ENCODE results near the gene KDM4C. TPM values are rescaled to one million over a fixed set of nuclear protein-coding genes. Genes with fewer than 3 reads are reported as not detected.

KDM4C gene
- total and polyA plus RNA-seq, 2 donors (not counting 1 experiment from before 2014, with no cell fraction given), result 13.0 to 39.0 TPM

GRCh38 chr9:6960777-6961176 is 203.0 kb downstream of the KDM4C start:
- TF ChIP-seq EZH2 (IDR thresholded peaks at IDR 0.05; ENCODE audit: low read length, missing control alignments) (no peak), CTCF (conservative IDR thresholded peaks at IDR 0.05 in 1 of 2, IDR thresholded peaks at IDR 0.05 in 1 of 2; ENCODE audit: low read depth in 1 of 2, low read length in 2 of 2) (no peak)
- Histone ChIP-seq H3K9me3 (ENCODE audit: control insufficient read depth, insufficient read depth, low read depth, low read length) (no peaks in the 10 kb centered on the region), H3K9ac (ENCODE audit: insufficient read depth, low read length) (no peak overlapping the region), H3K27ac (ENCODE audit: insufficient read depth, low read length) (no peak overlapping the region), H4K20me1 (ENCODE audit: control insufficient read depth, extremely low read depth, insufficient read depth, low read length) (no peaks in the 10 kb centered on the region), H3K4me1 (ENCODE audit: control insufficient read depth, extremely low read depth, insufficient read depth, low read length) (peaks cover 1% of the 10 kb centered on the region), H2AFZ (ENCODE audit: low read length) (no peak overlapping the region), H3K4me2 (ENCODE audit: extremely low read depth, insufficient read depth, low read length) (no peak overlapping the region), H3K27me3 (ENCODE audit: control insufficient read depth, insufficient read depth, low read length) (no peaks in the 10 kb centered on the region), H3K4me3 (replicated peaks in 1 of 4; ENCODE audit: control extremely low read depth in 1 of 4, insufficient read depth in 1 of 4, low read depth in 3 of 4, low read length in 4 of 4) (no peak overlapping the region), H3K36me3 (ENCODE audit: control insufficient read depth, insufficient read depth, low read length) (no peaks in the 10 kb centered on the region), H3K79me2 (ENCODE audit: control insufficient read depth, insufficient read depth, low read length) (no peaks in the 10 kb centered on the region)
- no peak for DNase-seq (ENCODE audit: low read depth in 2 of 2)

GRCh38 chr9:6961845-6962522 is 204.2 kb downstream of the KDM4C start:
- TF ChIP-seq EZH2 (IDR thresholded peaks at IDR 0.05; ENCODE audit: low read length, missing control alignments) (no peak), CTCF (conservative IDR thresholded peaks at IDR 0.05 in 1 of 2, IDR thresholded peaks at IDR 0.05 in 1 of 2; ENCODE audit: low read depth in 1 of 2, low read length in 2 of 2) (no peak)
- H3K4me1 ChIP-seq (ENCODE audit: control insufficient read depth, extremely low read depth, insufficient read depth, low read length), result no peaks in the 10 kb centered on the region
- no peaks in the 10 kb centered on the region for H3K27me3 ChIP-seq (ENCODE audit: control insufficient read depth, insufficient read depth, low read length)
- no peak for DNase-seq (ENCODE audit: low read depth in 2 of 2)
- no peaks in the 10 kb centered on the region for H3K79me2 ChIP-seq (ENCODE audit: control insufficient read depth, insufficient read depth, low read length)
- no peaks in the 10 kb centered on the region for H3K36me3 ChIP-seq (ENCODE audit: control insufficient read depth, insufficient read depth, low read length)
- H3K27ac ChIP-seq (ENCODE audit: insufficient read depth, low read length), result no peak overlapping the region
- no peaks in the 10 kb centered on the region for H3K9me3 ChIP-seq (ENCODE audit: control insufficient read depth, insufficient read depth, low read depth, low read length)
- no peak overlapping the region for H3K4me2 ChIP-seq (ENCODE audit: extremely low read depth, insufficient read depth, low read length)
- no peak overlapping the region for H3K9ac ChIP-seq (ENCODE audit: insufficient read depth, low read length)
- H3K4me3 ChIP-seq (replicated peaks in 1 of 4; ENCODE audit: control extremely low read depth in 1 of 4, insufficient read depth in 1 of 4, low read depth in 3 of 4, low read length in 4 of 4), result no peak overlapping the region
- no peak overlapping the region for H2AFZ ChIP-seq (ENCODE audit: low read length)
- no peaks in the 10 kb centered on the region for H4K20me1 ChIP-seq (ENCODE audit: control insufficient read depth, extremely low read depth, insufficient read depth, low read length)

- Histone ChIP-seq H3K4me3 (replicated peaks in 1 of 4; ENCODE audit: control extremely low read depth in 1 of 4, insufficient read depth in 1 of 4, low read depth in 3 of 4, low read length in 4 of 4) (no peak overlapping the region), H3K9ac (ENCODE audit: insufficient read depth, low read length) (no peak overlapping the region), H3K9me3 (ENCODE audit: control insufficient read depth, insufficient read depth, low read depth, low read length) (no peaks in the 10 kb centered on the region), H3K79me2 (ENCODE audit: control insufficient read depth, insufficient read depth, low read length) (no peaks in the 10 kb centered on the region), H3K4me1 (ENCODE audit: control insufficient read depth, extremely low read depth, insufficient read depth, low read length) (no peaks in the 10 kb centered on the region), H2AFZ (ENCODE audit: low read length) (no peak overlapping the region), H3K4me2 (ENCODE audit: extremely low read depth, insufficient read depth, low read length) (no peak overlapping the region), H3K27ac (ENCODE audit: insufficient read depth, low read length) (no peak overlapping the region), H4K20me1 (ENCODE audit: control insufficient read depth, extremely low read depth, insufficient read depth, low read length) (no peaks in the 10 kb centered on the region), H3K27me3 (ENCODE audit: control insufficient read depth, insufficient read depth, low read length) (no peaks in the 10 kb centered on the region), H3K36me3 (ENCODE audit: control insufficient read depth, insufficient read depth, low read length) (no peaks in the 10 kb centered on the region)
- TF ChIP-seq CTCF (conservative IDR thresholded peaks at IDR 0.05 in 1 of 2, IDR thresholded peaks at IDR 0.05 in 1 of 2; ENCODE audit: low read depth in 1 of 2, low read length in 2 of 2) (no peak), EZH2 (IDR thresholded peaks at IDR 0.05; ENCODE audit: low read length, missing control alignments) (no peak)
- no peak for DNase-seq (ENCODE audit: low read depth in 2 of 2)
These were observed 207.8 kb downstream of the KDM4C start for GRCh38 chr9:6965566-6965965.
